Epithelial cell of prostate (primary cell): ENCODE data around the gene NPAS2.
A peak's percentile ranks its signal among the peaks of the same experiment; 100 is the strongest.

Source experiments
- DNase-seq: peaks from one replicate; pipeline ENCODE4 v3.0.0-alpha.2; 2011; ENCODE audit warnings: low read depth, low spot score
- H3K27ac ChIP-seq: fragments of 450-650 bp; 2 replicates; pipeline ENCODE4 v1.5.1; 2017; ENCODE audit warnings: mild to moderate bottlenecking

The NPAS2 gene

DNA sequence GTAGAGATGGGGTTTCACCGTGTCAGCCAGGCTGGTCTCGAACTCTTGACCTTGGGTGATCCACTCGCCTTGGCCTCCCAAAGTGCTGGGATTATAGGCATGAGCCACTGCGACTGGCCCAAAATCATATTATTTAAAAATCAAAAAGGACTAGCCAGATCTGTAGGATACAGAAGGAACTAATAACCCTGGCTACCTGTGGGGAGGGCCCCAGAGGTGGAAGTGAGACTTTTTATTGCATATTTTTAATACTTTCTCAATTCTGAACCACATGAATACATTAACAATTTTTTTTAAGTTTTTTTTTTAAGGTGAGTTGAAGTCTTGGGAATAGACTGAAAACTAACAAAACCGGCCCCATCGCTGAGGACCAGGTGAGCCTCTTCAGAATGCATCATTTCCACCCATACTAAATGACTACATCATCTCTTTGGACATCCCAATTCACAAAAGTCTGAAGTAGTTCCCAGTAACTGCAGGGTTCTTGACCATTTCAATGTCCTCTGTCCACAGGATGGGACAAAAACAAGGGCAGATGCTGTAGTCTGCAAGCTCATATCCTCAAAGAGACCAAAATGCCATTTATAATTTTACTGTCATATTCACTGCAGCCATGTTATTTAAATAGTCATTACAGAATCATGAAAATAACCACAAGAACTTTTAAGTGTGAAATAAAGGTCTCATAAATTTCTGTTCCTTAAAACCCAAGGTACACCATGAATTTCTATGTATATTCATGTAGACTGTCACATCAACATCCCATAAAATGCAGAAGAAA, 203.6 kb downstream of the NPAS2 start:
- H3K27ac ChIP-seq = no peak overlapping the region
- DNase-seq = no peak

DNA sequence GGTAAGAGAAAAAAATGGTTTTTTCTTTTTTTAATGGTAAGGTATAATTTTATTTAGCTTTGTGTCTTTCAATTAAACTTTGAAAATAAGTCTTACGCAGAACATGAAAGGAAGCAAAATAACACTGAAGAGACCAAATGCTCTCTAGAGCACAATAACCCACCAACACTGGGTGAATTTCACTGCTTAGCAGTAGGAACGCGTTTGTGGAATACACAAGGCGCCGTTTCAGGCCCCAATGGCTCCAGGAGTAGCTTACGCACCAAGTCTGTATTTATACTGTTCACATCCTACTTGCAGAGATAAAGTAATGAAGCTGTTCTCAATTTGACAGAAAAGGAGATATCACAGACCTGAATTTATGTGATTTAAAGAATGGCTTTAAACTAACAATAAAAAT, 205.6 kb downstream of the NPAS2 start:
- no peak overlapping the region for H3K27ac ChIP-seq
- DNase-seq = no peak

DNA sequence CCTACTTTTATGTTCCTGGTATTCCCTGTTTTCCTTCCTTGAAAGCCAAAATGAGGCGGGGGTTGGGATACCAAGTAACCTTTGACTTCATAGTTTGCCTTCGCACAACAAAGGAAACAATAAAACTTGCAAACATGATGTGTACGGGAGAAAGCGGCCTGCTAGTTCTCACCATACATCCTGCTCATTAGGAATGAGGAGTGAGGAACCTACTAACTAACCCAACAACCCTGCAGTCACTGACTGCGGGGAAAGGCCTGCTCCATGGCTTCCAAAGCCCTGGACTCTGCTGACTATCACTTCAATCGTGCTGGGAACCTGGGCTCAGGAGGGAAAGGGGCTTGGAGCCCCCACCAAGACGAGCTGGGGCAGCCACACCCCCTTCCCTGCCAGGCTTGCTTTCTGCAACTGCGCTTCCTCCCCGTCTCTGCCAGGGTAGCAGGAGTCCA, 206.3 kb downstream of the NPAS2 start:
- no peak for DNase-seq
- H3K27ac ChIP-seq = no peak overlapping the region

DNA sequence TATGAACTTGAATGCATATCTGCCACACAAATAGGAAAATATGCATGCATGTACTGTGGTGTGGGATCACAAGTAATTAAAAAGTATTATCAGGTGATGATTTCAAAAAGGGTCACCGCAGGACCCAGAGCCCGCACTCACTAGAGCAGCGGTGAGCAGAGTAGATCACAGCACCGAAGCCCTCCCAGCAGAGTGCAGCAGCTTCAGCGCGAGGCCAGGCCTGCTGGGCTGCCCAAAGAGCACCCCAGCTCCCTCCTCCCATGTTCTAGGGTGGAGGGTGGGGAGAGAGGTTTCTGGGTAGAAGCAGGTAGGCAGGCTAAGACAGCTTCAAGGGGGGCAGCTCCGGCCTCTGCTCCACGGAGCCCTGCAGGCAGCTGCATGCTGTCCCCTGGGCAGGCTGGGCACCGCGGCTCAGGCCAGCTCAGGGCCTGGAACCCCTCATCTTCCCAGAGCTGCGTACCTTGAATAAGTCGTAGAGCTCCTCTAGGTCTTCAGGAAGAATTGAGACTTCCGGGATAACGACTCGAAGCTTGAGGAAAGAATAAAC, 207.1 kb downstream of the NPAS2 start:
- no peak overlapping the region for H3K27ac ChIP-seq
- DNase-seq = no peak

DNA sequence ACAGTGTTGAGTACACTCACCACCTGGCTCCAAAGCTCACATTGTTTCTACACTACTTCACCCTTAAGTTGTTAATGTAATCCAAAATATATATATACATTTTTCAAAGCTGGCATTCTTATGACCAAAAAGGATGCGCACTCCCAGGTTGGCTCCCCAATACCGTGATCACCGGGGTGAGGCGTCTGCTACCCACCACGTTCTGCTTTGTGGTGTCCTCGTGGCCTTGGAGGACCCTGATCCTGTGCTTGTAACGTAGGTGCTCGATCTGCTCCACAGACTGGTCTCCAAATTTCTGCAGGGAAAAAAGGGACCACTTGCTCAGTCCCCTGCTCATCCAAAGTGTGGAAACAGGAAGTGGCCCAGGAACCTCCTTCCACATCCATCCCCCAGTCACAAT, 207.9 kb downstream of the NPAS2 start:
- DNase-seq = no peak
- no peak overlapping the region for H3K27ac ChIP-seq

DNA sequence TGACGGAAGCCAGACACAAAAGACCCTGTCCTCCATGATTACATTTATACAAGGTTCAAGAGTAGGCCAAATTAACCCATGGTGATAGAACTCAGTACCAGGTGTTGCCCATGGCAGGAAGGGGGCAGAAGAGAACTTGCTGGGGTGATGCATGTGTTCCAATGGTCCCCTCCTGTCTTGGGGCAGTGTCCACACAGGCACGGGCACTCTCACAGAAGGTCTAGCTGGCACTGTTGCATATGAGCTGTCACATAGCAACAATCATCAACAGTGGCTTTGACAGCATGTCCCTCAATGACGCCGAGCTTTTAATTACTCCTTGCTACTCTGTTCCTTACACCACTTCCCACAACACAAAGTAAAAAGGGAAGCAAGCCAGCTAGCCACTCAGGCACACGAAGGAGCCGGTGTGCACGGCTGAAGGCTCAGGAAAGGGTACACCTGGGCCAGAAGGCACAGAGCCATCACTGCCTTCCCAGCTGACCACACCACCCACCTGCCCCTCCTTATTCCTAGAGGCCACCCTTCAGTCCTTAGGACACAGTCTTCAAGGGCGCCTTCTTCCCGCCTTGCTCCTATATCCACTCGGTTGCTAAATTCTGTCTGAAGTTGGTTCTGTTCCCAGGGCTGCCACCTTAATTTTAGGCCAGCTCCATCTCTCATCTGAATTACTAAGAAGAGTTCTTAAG, 211.1 kb downstream of the NPAS2 start:
- no peak for DNase-seq
- H3K27ac ChIP-seq = no peak overlapping the region

DNA sequence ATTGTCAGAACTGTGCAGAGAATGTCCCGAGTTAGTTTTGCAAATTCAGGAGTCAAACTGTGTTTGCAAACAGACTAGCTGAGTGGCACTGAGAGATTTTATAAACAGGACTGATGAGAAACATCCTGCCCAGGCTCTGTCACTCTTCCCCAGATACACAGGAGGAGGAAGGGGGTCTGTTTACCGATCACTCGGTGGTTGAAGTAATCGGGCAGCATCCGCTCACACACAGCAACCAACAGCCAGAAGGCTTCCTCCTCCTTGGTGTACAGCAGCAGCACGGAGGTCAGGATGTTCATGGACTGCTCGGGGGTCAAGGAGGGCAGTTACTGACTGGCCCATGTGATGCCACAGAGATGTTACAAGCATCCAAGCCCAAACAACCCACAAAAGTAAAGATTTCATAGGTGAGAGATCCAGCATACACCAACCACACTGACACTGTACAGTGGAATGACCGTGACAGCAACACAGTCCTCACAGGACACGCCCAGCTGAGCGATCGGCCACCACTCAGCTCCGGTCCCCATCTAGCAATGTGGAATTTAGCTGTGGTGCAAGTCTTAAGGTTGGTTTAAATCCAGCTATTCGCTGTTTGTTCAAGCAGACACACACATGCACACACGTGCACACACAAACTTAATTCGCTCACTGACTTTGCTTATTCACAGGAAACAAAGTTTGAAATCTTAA, 212.3 kb downstream of the NPAS2 start:
- no peak for DNase-seq
- H3K27ac ChIP-seq = no peak overlapping the region

DNA sequence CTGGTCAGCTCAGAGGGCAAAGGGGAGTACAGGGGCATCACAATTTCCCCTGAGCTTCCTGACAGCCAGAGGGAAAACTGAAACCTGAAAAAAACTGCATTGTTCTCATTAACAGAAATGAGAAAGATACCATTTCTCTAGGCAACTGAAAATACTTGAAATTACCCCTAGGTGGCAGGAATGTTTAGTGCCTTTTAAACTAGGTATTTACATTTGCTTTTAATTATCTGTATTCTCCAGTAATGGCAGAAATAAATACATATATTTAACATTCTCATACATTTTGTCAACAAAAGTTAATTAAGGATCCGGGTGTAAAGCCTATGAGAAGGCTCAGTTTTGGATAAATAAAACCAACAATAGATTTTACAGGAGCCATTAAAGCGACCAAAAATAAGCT, 216.6 kb downstream of the NPAS2 start:
- H3K27ac ChIP-seq = no peak overlapping the region
- no peak for DNase-seq

DNA sequence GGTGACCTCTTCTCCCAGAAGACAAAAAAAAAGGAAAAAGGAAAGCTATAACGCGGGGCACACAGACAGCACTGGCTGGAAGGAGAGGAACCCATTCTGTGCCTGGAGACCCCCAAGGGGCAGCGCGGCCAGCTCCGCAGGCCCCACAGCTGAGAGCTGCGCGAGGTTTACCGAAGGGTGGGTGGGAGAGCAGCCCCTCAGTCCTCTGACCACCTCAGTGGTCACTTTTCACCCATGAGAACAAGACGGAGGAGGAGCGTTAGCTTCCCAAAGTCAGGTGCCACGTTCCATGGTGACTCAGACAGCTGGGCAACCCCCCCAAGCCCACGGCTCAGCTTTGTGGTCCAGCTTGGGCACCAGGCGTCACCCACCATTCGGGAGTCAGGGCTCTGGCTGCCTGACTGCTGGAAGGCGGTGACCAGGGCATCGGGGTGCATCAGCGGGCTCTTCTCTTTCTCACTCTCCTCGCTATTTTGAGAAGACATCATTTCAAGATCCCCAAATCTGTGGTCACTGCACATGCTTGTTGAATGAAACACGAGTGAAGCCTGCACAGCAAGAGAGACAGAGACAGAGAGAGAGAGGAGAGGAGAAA, 217.3 kb downstream of the NPAS2 start:
- no peak overlapping the region for H3K27ac ChIP-seq
- DNase-seq = no peak

DNA sequence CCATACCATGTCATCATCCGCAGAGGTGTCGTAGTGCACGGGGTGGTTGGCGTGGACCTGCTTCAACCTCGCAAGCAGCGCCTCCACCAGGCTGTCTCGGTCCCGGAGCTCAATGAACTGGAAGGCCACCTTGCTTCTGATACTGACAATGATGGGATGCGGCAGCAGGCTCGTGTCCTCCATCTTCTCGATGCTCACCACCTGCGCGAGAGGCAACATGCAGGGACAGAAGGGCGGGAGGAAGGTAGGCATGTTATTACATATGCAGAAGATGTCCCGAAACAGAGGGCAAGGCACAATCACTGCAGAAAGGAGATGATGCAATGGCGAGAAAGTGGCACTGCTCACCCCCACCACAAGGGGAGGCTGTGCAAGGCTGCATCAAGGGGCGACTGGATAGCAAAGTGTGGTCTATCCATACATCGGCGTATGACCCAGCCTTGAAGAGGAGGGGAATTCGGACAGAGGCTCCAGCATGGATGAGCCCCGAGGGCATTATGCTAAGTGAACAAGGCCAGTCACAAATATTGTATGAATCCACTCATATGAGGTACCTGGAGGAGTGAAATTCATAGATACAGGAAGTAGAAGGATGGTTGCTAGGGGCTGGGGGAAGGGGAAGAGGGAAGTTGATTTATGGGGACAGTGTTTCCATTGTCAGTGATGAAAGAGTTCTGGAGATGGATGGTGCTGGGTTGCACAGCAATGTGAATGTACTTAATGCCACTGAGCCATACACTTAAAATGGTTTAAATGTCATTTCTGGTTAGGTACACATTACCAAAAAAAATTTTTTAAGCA, 218.7 kb downstream of the NPAS2 start:
- H3K27ac ChIP-seq = peak overlapping the region; percentile 2
- no peak for DNase-seq

DNA sequence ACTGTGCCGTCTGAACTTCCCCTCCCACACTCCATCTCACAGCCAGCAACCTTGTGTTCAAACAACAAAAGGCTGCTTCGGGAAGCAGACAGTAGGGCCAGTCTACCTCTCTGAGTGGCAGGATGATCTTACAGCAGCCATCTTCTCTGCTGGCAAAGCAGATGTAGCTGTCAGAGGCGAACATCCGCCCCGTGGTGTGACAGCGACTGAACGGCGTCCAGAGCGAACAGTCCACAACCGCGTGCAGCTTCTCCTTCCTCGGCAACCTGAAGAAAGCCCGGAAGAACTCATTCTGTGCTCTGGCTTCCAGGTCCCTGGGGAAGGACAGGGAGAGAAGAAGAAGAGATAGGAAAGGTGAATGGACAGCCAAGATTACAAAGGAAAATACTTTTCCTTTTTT, 220.1 kb downstream of the NPAS2 start:
- no peak overlapping the region for H3K27ac ChIP-seq
- DNase-seq = no peak

DNA sequence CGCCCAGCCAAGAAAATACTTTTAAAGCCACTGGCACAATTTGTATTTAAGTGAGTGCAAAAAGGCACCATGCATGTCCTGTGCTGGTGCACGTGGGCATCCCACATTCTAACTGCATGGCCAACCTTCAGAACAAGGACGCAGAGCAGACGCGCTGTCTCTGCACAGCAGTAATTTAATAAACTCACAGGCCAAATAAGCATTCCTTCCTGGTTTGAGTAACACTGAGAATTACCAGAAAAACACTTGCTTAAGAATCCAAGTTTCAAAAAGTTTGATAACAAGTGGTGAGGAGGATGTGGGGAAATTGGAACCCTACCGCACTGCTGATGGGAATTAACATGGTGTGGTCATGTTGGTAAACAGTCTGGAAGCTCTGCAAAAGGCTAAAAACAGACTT, 220.8 kb downstream of the NPAS2 start:
- no peak for DNase-seq
- H3K27ac ChIP-seq = no peak overlapping the region

DNA sequence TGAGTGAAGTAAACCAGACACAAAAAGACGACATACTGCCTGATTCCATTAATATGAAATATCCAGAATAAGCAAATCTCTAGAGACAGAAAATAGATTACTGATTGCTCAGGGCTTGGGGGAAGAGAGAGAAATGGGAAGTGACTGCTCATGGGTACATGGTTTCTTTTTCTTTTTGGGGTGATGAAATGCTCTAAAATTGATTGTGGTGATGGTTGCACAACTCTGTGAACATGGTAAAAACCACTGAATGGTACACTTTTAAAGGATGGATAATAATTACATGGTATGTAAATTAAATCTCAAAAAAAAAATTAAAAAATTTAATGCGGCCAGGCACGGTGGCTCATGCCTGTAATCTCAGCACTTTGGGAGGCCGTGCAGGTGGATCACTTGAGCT, 221.5 kb downstream of the NPAS2 start:
- no peak overlapping the region for H3K27ac ChIP-seq
- no peak for DNase-seq

DNA sequence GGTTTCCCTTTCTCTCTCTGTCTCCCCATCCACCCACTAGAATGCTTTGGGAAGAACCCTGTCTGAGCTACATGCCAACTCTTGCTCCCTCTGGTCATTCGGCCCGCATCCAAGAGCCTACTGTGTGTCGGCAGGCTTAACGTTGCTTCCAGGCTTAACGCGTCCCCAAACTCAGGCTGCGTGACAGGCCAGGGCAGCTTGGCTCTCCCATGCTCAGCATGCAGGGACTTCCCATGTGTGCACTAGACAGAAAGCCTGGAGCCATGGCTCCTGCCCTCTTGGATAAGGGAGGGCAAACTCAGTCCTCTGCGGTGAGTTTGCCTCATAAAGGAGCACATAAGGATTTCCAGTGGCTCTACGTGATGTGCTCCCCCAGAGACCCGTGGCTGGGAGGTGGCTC, 225.4 kb downstream of the NPAS2 start:
- no peak for DNase-seq
- H3K27ac ChIP-seq = no peak overlapping the region
